Activated CD4-positive, alpha-beta T cell treated with anti-CD3 and anti-CD28 coated beads, Interleukin-2, amount 50 U/mL, for 16 hours (primary cell): ENCODE results near the gene MYH13.

Source experiments
- DNase-seq: peaks from one replicate; pipeline ENCODE4 v3.0.0-alpha.2; 2020

MYH13 gene

DNA sequence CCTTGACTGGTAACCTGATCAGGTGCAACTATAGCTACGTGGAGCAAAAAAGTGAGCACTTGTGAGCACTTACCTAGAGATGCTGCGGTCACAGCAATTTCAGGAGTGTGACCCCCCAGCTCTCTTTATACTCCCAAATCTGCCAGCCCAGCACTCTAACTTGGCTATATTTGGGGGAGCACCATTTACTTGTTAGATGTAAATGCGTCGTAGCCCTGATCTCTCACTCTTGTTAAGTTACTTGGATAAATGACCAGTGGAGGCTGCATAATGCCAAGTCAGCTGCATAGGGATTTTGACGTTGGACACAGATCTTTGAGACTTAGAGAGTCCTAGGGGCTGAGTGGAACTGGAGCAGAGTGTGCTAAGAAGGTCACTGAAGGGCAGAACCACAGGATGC lies at the start of gene MYH13:
Gene MYH13 (minus strand): TSS at position 101 of the 400 bp plus-strand sequence. CDS start 8,476 bp downstream, outside the sequence.
- DNase-seq = no peak

DNA sequence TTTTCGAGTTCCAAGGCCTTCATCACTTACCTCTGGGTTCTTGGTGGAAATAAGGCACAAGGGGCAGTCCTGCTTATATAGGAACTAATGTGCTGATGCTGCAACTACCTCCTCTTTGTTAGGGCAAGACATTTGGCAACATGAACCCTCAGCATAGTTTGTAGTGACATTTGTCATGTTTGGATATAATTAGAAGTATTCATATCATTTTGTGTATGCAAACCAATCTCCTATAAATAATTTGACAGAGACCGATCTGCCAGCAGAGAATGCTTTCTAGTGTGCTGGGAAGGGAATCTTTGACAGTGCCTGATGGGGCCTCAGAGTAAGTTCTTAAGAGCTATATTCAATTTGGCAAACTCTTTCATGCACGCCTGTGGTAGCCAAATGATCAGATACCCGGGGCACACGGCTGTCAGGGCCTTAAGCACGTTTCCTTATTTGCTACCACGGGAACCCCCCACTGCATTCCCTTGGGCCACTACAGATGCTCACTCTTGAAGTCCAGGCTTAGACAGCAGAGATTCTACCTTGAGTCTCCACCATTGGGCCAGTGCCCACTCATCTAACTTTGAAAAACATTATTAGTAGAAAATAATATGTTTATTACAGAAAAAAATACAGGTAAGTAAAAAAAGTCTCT lies 49.2 kb upstream of the MYH13 start, which contains the start of gene MYH8:
Gene MYH8 (minus strand): TSS at position 51 of the 643 bp plus-strand sequence. CDS start 1,723 bp downstream, outside the sequence.
- no peak for DNase-seq

DNA sequence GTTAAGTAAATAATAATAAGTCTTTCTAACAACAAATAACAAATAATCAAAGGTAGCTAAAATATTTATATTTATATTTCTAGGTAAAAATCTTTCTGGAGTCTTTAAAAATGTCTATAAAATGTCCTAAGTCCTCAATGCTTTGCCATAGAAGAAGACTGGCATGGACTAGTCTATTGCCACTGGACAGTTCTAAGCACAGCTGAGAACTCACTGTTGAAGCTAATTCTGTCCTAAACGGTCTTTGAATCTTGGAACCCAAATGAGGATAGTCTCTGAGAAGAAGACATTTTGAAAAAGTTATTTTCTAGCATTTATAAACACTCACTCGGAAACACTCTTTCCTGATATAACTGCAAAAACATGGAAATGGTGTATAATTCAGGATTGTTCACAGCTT lies 48.4 kb upstream of the MYH13 start:
- DNase-seq = no peak

DNA sequence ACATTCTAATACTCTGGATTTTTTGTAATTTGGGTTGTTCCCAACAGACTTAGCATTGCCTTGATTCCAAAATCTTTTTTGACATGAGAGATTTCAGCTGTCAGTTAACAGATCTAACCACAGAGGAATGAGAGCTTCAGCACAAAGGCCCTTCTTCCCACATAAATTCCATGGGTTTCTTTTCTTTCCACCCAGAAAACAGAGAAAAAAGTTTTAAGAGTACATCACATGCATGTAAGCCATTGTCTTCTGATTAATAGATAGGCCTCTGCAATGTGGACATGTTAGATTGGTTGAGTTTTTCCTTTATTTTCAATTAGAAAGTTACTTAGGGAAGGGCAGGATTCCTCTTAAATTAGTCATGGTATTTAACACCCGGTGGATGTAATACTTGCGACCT lies 48.0 kb upstream of the MYH13 start:
- no peak for DNase-seq

DNA sequence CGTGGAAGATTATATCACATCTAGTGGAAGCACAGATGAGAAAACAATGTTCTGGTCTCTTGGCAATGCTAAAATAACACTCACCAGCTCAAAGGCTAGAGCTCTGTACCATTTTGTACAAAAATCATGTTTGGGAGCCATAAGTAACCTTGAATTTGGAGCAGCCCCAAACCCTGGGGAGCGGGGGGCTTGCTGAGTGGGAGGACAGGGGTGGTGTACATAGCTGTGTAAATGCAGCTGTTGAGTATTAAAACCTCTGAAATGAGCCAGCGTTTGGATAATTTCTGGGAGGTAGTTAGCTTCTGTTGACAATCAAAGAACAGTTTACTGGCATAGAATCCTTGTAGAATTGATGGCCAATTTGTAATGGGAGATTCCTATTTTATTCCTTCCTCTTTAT lies 44.6 kb upstream of the MYH13 start:
- DNase-seq = no peak

DNA sequence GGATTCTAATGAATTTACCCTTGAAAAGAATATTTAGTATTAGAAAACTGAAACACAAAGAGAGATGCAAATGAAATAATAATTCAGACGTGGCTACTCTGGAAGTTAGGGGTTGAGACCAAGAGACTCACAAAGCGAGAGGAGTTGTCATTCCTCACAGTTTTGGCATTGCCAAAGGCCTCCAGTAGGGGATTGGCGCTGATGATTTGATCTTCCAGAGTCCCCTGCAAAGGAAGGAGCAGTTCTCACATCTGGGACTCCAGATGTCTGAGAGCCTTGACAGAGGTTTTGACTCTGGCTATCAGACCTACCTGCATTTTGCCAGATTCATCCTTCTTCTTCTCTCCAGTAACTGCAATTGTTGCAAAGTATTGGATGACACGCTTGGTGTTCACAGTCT lies 42.4 kb upstream of the MYH13 start:
- DNase-seq = no peak

DNA sequence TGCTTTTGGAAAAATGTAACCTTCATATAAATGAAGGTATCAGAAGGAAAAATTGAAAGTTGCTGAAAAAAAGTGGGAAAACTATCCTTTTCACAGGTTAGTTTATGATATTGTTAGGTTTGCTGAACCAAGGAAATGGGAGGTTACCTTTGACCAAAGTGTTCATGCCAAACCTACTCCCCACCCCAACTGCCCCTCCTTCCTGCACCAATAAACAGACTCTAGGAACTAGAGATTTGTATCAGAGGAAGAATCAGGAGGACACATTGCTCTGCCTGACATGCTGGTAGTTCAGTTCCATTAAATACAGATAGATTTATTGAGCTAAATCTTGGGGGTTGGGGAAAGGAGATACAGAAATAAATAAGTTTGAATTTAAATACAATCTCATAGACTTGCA lies 30.8 kb upstream of the MYH13 start:
- DNase-seq = no peak

DNA sequence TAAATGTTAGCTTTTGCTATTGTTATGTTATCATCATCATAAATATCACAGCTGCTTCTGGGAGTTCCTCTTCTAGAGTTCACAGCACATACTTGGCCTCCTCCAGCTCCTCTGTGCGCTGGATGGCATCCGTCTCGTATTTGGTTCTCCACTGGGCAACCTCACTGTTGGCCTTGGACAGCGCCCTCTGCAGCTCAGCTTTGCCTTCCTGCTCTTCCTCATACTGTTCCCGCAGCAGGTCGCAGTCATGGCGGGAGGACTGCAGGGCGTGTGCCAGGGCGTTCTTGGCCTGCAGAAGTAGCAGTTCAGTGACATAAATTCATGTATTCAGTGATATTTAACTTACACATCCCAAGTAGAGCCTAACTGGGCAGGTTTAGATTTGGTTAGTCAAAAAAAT lies 25.5 kb upstream of the MYH13 start:
- no peak for DNase-seq

DNA sequence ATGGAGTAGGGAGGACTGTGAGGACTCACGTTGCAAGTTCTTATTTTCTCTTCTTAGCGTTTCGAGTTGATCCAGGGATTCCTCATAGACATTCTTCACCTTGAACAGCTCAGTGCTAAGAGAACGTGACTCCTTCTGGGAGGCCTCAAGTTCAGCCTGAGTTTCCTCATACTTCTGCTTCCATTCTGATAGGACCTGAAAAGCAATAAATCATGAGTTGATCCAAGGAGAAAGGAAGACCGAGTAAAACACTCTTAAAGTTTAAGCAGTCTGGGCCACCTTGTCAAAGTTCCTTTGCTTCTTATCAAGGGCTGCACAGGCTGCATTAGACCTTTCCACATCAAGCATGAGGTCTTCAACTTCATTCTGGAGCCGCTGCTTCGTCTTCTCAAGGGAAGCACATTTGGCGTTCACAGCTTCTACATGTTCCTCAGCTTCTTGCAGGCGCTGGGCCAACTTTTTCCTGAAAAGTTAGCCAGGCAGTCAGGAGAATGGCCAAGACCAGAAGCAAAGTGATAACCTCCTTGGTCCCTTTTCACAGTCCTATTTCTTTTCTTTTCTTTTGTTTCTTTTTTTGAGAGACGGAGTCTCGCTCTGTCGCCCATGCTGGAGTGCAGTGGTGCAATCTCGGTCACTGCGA lies 23.8 kb upstream of the MYH13 start:
- DNase-seq = no peak

DNA sequence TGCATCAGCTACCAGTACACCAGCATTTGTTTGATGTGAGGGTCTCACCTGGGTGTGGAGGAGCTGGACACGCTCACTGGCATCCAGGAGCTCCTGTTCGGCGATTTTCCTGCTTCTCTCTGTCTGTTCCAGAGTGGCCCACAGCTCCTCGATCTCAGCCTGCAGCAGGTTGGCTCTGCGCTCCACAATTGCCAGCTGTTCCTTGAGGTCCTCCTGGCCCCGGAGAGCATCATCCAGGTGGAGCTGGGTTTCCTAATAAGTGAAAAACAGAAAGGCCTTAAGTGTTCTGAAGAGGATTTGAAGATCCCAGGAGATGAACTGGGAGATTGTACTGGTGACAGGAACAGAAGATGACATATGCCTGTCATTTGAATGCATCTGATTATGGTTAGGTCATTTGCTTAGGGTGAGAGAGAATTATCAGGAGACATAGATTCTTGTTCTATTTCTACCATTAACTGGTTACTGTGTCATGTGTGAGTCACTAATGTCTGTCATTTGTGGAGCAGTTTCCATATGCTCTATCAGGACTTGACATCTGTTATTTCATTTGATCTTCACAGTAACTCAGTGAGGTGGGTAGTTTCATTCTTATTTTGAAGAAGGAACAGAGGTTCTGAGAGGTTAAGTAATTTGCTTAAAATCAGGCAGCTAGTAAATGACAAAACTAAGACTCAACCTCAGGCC lies 21.5 kb upstream of the MYH13 start:
- peak; percentile 40 for DNase-seq

DNA sequence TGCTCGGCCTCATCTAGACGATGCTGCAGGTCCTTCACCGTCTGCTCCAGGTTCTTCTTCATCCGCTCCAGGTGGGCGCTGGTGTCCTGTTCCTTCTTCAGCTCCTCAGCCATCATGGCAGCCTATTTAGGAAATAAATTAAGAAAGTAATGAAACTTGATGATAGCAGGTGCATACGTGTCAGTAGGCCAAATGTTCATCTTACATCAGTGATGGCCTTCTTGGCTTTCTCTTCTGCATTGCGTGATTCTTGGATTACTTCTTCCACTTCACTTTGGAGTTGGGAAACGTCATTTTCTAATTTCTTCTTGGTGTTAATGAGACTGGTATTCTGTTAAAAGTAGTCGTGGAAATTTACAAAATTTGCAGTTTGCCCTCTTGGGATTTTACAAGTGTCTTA lies 20.1 kb upstream of the MYH13 start:
- no peak for DNase-seq

DNA sequence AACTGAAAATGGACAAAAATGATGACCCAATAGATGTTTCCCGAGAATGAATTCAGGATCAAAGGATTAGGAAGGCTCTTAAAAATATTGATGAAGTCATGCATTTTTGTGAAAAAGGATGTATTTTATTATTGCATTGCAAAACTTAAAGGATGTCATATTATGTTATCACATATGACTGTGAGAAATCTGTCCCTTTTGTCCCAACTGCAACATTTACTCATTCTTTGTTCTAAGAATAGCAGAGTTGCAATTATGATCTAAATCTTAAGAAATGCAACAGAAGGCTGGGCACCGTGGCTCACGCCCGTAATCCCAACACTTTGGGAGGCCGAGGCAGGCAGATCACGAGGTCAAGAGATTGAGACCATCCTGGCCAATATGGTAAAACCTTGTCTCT lies 13.1 kb upstream of the MYH13 start:
- no peak for DNase-seq

DNA sequence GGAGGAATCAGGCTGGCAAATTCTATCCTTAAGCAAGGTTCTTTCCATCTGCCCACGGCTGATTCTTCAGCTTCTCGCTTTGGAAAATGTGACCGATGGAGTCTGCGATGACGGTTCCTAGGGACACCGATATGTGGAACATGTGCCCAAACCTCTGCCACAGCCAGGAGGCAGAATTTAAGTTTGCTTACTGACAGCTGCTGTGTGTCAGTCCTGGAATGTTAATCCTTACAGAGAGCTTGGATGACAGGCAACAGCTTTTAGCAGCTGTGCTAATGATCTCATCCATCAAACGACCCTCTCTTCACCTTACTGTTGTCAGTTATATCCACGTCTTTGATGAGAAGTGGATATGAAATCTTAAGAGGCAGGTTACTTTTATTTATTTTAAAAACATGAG lies 11.4 kb upstream of the MYH13 start:
- no peak for DNase-seq

DNA sequence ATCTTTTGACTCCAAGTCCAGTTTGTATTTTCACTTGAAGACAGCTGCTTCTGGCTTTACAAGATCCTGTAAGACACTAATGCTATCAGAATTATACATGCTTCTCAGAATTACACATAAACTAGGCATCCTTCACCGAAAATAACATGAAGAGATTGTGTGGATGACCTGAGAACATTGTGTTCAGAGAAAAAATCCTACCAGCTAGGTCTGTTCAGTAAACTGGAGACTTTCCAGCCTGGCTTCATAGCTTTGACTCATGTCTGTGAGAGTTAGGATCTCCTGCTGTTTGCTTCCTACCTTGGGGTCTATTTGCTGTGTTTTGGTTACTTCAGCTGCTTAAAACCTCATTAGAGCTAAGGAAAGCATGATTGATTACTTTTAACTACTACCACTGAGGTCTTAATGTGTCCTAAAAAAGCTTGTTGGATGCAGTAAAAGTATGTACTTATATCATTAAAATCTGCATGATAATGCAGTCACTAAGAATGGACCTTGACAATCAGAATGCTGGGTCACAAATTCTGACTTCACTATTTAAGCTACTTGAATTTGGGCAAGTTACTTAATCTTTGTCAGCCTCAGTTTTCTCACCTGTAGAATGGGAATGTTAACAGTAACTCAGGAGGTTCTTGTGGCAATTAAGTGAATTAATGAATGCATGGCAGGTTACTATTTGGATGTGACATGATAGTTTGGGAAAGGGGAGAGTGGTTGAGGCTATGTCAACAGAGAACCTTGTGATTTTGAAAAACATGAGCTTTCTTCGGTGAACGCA lies 8.0 kb upstream of the MYH13 start:
- no peak for DNase-seq

DNA sequence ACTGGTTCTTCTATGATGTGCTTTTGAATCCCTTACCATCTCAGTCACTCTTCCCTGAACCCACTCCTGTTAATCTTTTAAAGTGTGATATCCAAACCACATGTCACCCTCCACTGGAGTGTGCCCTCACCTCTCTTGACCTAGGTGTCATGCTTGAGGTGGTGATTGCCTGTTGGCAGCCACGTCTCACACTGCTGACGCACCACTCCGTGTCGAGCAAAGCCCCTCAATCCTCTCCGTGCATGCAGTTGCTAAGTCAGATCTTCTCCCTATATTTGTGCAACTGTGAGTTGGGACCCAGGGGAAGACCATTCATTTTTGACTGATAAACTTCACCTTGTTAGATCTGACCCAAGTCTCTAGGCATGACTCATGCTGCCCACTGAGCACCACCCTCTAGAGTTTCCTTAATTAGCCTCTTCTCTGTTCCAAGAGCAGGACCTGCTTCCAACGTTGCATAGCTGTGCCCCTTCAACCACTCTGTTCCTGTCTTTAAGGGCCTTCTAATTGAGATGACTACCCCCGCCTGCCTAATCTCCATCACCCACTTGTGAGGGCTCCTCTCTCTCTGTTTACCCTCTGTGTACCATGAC lies 2.7 kb downstream of the MYH13 start:
- no peak for DNase-seq

DNA sequence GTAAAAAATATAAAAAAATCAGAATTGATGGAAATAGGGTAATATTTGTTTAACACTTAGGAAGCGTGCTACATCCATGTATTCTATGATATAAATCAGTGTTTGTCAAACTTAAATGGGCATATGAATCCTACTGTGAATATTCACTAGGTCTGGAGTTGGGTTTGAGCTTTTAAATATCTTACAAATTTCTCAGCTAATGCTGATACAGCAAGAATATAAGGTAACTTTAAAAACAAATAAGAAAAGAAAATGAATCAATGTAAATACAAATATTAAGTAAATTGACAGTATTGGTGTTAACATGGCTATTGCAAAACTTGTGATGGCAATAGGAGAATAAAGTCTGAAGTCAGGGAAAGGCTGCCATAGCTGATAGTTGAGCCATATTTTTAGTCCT lies 3.6 kb downstream of the MYH13 start:
- no peak for DNase-seq

DNA sequence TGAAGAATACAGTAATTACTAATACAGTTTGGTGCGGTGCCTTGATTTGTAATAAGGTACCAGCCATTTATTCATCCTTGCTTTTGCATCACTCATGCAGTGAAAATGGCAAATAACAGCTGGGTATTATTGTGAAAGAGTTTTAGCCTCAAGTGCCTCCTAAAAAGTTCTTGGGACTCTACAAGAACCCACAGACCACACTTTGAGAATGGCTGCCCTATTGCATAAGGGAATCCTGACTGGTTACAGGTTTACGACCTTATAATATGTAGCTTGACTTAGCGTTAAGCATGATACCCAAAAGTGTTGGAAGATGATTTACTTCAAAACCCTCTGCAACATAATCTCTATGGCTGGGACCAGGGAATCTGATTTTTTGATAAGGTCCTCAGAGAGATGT lies 4.2 kb downstream of the MYH13 start:
- DNase-seq = no peak

DNA sequence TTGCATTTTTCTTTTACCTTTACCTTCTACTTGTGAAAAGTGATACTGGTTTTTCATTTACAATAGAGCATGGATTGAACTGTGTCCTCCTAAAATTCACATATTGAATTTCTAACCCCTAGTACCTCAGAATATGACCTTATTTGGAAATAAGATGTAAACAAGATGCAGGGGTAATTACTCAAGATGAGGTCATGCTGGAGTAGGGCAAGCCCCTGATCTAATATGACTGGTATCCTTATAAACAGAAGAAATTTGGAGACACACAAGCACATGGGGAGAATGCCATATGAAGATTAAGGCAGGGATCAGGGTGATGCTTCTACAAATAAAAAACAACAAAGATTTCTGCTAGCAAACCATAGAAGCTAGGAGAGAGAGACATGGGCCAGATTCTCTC lies 12.2 kb downstream of the MYH13 start:
- DNase-seq = no peak

DNA sequence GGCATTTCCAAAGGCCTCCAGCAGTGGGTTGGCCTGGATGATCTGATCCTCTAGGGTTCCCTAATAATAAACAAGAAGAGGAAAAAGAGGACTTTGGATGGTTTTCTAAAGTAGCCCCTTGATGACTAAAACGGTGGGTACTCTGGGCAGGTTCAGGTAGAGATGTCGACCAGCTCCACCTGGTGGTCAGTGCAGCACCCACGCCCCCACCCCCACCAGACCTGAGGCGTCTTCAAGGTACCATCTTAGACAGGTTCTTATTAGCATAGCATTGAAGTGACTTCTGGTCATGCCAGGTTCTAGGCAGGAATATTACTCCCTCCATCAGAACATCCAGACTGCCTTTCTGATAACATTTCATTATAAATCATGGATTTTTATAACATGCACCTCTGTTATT lies 15.0 kb downstream of the MYH13 start:
- DNase-seq = peak; percentile 18

DNA sequence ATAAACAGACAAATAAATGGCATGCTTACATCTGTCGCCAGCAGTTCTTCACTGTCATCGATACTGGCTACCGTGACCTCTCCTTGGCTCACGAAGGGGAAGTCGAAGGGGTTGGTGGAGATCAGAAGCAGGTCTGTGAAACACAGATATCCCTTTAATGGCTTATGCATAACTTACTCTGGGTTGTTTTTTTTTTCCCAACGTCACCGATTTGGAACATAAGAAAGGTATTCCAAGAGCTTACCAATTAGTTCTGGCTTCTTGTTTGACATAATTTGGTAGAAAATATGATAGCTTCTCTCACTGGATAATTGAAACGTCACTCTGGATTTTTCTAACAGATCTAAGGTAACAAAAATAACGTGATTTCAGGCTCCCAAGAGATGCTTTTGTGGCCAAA lies 18.2 kb downstream of the MYH13 start:
- DNase-seq = no peak

DNA sequence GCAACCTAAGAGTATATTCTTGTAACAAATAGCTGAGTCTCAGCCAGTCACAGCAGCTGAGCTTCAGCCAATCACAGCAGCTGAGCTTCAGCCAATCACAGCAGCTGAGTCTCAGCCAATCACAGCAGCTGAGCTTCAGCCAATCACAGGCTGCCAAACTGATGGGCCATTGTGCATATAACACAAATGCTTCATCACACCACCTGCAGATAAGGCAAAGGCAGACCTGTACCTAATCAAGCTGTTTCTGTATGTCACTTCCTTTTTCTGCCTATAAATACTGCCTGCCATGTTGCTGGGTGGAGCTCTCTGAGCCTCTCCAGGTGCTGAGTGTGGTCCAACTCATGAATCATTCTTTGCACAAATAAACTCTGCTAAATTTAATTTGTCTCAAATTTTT lies 19.9 kb downstream of the MYH13 start:
- DNase-seq = no peak

DNA sequence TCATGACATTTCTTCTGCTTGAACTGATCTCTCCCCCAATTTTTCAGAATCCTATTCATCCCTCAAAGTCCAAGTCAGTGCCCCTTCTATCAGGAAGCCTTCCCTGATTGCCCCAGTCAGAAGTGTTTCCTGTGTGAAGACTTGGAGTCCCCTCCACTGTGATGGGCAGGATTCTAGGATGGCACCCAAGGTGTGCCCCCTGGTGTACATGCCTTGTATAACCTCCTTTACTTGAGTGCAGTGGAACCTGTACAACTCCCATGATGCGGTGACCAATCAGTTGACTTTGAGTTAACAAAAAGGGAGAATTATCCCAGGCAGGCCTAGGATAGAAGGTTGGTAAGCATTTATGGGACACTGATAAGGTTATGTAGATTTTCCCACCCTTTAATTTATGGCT lies 23.4 kb downstream of the MYH13 start:
- no peak for DNase-seq

DNA sequence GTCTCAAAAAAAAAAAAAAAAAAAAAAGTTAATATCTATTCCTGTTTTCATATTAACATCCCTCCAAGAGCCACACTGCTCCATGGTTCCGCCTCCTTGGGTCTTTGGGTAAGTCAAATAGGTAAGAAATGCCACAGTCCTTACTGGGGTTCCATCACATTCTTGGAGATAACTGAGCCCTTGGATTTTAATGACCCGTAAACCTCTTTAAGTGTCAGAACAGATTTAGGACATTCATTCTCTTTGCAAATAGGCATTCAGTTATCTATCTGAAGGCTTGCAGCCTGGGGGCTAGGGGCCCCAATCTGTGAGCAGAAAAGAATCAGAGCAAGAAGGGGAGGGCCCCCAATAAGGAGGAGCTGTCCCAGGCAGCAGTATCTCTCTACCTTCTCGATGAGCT lies 28.0 kb downstream of the MYH13 start:
- DNase-seq = no peak
